ENCODE data around the gene SLC22A1.

DNA sequence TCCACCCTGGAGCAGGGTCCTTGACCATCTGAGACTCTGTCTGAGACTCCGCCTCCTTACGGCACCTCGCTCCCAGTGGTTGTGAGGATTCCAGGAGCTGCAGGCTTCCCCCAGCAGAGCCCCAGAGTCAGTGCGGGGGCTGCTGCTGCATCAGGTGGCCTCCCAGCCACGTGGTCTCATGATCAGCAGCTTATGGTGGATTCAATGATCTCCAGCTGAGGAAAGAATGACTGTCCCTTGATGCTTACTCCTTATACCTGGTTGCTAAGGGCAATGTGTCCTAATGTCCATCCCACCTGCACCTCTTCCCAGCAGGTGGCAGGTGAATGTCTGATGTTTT, 40.0 kb downstream of the SLC22A1 start:
- TF ChIP-seq TAF1 (IDR thresholded peaks at IDR 0.05; ENCODE audit: borderline replicate concordance, low read depth, low read length) (no peak), BMI1 (IDR thresholded peaks at IDR 0.05; ENCODE audit: borderline replicate concordance) (no peak), POLR2A (IDR thresholded peaks at IDR 0.05; ENCODE audit: low read depth, low read length) (no peak), ZNF24 (IDR thresholded peaks at IDR 0.05) (no peak), NR2C2 (IDR thresholded peaks at IDR 0.05; ENCODE audit: borderline replicate concordance, control insufficient read depth, insufficient read length, low read depth) (no peak), RELA (IDR thresholded peaks at IDR 0.05; ENCODE audit: borderline replicate concordance, partially characterized antibody) (no peak), ASH2L (IDR thresholded peaks at IDR 0.05; ENCODE audit: borderline replicate concordance, low read depth) (no peak), JUND (IDR thresholded peaks at IDR 0.05; ENCODE audit: low read depth, low read length) (no peak)
- TF ChIP-seq, protein P1, sequence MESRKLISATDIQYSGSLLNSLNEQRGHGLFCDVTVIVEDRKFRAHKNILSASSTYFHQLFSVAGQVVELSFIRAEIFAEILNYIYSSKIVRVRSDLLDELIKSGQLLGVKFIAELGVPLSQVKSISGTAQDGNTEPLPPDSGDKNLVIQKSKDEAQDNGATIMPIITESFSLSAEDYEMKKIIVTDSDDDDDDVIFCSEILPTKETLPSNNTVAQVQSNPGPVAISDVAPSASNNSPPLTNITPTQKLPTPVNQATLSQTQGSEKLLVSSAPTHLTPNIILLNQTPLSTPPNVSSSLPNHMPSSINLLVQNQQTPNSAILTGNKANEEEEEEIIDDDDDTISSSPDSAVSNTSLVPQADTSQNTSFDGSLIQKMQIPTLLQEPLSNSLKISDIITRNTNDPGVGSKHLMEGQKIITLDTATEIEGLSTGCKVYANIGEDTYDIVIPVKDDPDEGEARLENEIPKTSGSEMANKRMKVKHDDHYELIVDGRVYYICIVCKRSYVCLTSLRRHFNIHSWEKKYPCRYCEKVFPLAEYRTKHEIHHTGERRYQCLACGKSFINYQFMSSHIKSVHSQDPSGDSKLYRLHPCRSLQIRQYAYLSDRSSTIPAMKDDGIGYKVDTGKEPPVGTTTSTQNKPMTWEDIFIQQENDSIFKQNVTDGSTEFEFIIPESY (IDR thresholded peaks at IDR 0.05) = no peak
- TF ChIP-seq, protein P2, sequence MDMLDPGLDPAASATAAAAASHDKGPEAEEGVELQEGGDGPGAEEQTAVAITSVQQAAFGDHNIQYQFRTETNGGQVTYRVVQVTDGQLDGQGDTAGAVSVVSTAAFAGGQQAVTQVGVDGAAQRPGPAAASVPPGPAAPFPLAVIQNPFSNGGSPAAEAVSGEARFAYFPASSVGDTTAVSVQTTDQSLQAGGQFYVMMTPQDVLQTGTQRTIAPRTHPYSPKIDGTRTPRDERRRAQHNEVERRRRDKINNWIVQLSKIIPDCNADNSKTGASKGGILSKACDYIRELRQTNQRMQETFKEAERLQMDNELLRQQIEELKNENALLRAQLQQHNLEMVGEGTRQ (IDR thresholded peaks at IDR 0.05; ENCODE audit: borderline replicate concordance, low read depth, low read length) = no peak
- TF ChIP-seq, protein P3, sequence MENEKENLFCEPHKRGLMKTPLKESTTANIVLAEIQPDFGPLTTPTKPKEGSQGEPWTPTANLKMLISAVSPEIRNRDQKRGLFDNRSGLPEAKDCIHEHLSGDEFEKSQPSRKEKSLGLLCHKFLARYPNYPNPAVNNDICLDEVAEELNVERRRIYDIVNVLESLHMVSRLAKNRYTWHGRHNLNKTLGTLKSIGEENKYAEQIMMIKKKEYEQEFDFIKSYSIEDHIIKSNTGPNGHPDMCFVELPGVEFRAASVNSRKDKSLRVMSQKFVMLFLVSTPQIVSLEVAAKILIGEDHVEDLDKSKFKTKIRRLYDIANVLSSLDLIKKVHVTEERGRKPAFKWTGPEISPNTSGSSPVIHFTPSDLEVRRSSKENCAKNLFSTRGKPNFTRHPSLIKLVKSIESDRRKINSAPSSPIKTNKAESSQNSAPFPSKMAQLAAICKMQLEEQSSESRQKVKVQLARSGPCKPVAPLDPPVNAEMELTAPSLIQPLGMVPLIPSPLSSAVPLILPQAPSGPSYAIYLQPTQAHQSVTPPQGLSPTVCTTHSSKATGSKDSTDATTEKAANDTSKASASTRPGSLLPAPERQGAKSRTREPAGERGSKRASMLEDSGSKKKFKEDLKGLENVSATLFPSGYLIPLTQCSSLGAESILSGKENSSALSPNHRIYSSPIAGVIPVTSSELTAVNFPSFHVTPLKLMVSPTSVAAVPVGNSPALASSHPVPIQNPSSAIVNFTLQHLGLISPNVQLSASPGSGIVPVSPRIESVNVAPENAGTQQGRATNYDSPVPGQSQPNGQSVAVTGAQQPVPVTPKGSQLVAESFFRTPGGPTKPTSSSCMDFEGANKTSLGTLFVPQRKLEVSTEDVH (IDR thresholded peaks at IDR 0.05; ENCODE audit: low read depth, partially characterized antibody) = no peak
- TF ChIP-seq, protein P4, sequence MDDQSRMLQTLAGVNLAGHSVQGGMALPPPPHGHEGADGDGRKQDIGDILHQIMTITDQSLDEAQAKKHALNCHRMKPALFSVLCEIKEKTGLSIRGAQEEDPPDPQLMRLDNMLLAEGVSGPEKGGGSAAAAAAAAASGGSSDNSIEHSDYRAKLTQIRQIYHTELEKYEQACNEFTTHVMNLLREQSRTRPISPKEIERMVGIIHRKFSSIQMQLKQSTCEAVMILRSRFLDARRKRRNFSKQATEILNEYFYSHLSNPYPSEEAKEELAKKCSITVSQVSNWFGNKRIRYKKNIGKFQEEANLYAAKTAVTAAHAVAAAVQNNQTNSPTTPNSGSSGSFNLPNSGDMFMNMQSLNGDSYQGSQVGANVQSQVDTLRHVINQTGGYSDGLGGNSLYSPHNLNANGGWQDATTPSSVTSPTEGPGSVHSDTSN (IDR thresholded peaks at IDR 0.05; ENCODE audit: insufficient replicate concordance, low read depth, low read length) = no peak

All from GM12878 (cell line).